GM21529 (cell line): Measurements from ENCODE around the gene CWC15.
"Not testable (repeated sequence)": the region's sequence is repeated elsewhere in the genome, so short reads cannot be mapped to it uniquely, and the experiment has no call there.

Experiments used
- ATAC-seq: cut with Tn5 transposase; IDR thresholded peaks from one replicate; pipeline ENCODE4 v1.9.1; 2021; ENCODE audit not compliant: unreplicated experiment

The CWC15 gene

GRCh38 chr11:94922321-94923003 is 50.9 kb downstream of the CWC15 start:
- no peak for ATAC-seq

GRCh38 chr11:94920311-94920710 is 53.0 kb downstream of the CWC15 start:
- ATAC-seq: no peak

GRCh38 chr11:94913718-94914394 is 59.5 kb downstream of the CWC15 start:
- not testable (repeated sequence) for ATAC-seq

GRCh38 chr11:94912806-94913205 is 60.5 kb downstream of the CWC15 start:
- no peak for ATAC-seq
